Tibial nerve (tissue), 4 donors: ENCODE results near the gene THYN1.

Experiments
- CTCF ChIP-seq, 5 experiments: fragments of 200-600 bp in 3 of 5; fragments of 450-650 bp in 2 of 5; sonication (generic) in 3 of 5; IDR thresholded peaks; one replicate each; pipeline ENCODE4 v1.5.1; 2016 to 2019; ENCODE audit warnings: antibody characterized with exemption in 5 of 5, mild to moderate bottlenecking in 3 of 5, moderate library complexity in 2 of 5
- EP300 ChIP-seq, 2 donors: sonication (generic); formaldehyde crosslinking; IDR thresholded peaks; one replicate each; pipeline ENCODE4 v1.6.1; 2017; ENCODE audit warnings: antibody characterized with exemption in 2 of 2, mild to moderate bottlenecking in 1 of 2
- POLR2A ChIP-seq, 2 donors: fragments of 450-650 bp; IDR thresholded peaks; one replicate each; pipeline ENCODE4 v1.6.1; 2017; ENCODE audit warnings: antibody characterized with exemption in 2 of 2, mild to moderate bottlenecking in 2 of 2, moderate library complexity in 2 of 2

DNA sequence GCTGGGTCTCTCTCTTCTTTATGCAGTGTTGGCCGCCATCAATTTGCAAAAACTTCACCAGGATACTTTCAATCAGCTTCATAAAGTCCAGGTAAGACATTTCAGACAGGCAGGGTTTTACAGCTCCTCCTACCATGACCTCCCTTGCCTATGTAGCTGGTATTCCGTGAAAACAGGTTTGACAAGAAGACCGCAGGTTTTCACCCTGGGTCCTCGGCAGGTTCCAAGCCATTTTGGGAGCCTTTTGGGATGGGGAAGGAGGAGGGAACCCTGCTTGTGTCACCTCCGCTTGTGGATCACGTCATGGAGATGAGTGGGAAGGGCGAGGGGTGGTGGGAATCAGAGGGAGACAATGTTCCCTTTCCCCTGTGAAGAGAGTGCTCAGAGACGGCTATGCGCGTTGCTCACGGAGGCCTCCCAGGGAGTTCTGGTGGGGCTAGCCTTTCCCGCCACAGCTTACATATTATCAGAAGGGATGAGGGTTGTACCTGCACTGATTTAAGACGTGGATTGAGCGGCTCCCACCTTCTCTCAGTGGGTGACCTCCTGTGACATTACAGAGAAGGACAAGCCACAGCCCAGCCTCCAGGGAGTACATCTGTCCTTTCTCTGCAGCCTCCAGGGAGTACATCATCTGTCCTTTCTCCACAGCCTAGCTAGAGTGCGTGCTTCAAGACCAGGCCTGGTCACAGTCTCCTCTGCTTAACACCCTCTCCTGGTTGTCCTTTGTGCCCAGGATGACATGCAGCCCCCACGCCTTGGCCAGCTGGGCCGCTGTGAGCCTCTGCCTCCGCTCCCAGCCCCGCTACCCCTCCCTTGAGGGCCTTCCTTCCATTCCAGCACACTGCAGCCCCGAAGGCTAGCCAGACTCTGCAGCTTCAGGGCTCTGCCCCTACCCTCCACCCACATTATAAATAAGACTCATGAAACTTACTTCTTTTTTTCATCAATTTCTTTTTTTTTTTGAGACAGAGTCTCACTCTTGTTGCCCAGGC lies 40.3 kb upstream of the THYN1 start:
- TF ChIP-seq CTCF (IDR thresholded peaks at IDR 0.05) (no peak), EP300 (IDR thresholded peaks at IDR 0.05) (no peak), POLR2A (IDR thresholded peaks at IDR 0.05) (no peak)
